ENCODE data around the gene CGB2.

DNA sequence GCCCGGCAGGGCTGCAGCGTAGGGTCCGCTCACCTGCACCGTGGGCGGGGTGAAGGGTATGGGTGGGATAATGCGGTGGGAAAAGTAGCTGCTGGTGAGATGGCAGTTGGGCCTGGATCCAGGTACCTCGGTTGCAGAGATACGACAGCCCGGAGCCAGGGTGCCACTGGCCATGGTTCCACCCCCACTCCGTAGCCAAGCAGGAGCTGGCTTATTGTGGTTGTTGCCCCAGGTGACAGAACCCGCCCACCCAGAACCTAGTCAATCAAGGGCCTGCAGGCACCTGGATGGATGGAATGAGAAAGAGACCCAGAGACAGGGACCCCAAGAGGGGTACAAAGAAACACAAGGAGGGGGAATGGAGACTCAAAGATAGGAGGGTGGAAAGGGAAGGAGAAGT lies 11.3 kb upstream of the CGB2 start:
- no peak for TF ChIP-seq EZH2 (IDR thresholded peaks at IDR 0.05; ENCODE audit: insufficient read depth, low read length)
- TF ChIP-seq, protein P1, sequence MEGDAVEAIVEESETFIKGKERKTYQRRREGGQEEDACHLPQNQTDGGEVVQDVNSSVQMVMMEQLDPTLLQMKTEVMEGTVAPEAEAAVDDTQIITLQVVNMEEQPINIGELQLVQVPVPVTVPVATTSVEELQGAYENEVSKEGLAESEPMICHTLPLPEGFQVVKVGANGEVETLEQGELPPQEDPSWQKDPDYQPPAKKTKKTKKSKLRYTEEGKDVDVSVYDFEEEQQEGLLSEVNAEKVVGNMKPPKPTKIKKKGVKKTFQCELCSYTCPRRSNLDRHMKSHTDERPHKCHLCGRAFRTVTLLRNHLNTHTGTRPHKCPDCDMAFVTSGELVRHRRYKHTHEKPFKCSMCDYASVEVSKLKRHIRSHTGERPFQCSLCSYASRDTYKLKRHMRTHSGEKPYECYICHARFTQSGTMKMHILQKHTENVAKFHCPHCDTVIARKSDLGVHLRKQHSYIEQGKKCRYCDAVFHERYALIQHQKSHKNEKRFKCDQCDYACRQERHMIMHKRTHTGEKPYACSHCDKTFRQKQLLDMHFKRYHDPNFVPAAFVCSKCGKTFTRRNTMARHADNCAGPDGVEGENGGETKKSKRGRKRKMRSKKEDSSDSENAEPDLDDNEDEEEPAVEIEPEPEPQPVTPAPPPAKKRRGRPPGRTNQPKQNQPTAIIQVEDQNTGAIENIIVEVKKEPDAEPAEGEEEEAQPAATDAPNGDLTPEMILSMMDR (IDR thresholded peaks at IDR 0.05; ENCODE audit: insufficient read depth, low read depth, low read length), result no peak
